Fibroblast of skin of left quadriceps (primary cell): Measurements from ENCODE around the gene MALL.
A peak's percentile ranks its signal among the peaks of the same experiment; 100 is the strongest.
"Not testable (repeated sequence)": the region's sequence is repeated elsewhere in the genome, so short reads cannot be mapped to it uniquely, and the experiment has no call there.

Source experiments
- DNase-seq, 2 experiments: peaks; one replicate each; pipeline ENCODE4 v3.0.0-alpha.2; 2013; ENCODE audit warnings: low read depth in 2 of 2

Gene MALL

DNA sequence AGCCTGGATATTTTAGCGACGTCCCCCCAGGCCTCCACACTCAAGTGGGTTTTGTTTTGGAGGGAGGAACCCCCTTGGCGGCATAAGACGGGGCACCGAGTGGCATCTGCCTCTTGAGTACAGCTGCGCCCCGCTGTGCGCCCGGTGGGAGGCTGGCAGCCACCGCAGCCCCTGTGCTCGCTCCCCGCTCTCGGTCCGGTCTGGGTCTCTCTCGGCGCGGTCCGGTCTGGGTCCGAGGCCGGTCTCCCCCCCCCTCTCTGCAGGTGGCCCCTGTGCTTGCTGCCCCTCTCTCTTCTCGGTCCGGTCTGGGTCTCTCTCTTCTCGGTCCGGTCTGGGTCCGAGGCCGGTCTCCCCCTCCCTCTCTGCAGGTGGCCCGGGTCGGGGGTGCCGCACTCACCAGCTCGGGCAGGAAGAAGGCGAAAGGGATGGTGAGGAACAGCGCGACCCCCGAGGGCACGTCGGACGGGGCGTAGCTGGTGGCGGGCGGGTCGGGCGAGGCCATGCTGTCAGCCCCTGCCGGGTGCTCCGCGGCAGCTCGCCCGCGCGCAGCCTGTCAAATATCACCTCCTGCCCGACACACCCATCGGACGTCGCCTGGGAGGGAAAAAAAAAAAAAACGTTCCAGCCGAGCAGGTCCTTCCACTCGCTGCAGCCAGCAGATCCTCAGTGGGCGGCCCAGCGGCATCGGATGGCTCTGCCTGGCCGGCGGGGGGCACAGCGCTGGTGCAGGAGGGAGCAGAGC lies at the start of gene MALL:
Gene MALL, minus strand, starts transcription at position 532 of the 742 bp plus-strand sequence. Its CDS starts 30 bp downstream, at position 502.
- DNase-seq = no peak

DNA sequence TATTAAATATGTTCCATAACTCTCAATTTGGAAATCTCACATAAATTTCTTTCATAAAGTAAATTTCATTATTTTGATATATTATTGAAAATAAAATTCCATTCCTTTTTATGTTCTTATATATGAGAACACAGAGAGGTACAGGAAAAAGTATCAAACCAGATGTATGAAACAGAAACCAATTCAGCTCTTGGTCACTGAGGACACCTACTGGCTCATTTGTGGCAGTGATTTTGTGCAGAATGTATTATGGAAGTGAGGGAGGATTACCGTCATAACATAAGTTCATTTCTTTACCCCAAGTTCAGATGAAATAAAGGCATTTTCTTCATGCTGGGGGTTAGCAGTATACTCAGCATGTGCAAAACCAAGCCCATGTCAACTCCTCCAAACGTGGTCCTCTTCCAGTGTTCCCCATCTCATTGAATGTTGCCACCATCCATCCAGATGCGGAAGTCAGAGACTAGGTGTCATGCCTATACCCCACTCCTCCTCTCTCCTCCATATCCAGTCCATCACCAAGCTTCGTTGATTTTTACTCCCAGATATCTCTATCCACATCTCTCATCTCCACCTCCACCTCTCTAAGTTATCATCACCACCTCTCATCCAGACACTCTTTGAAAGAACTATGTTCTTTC lies 41.7 kb upstream of the MALL start:
- DNase-seq = peak; percentile 44 to 45

DNA sequence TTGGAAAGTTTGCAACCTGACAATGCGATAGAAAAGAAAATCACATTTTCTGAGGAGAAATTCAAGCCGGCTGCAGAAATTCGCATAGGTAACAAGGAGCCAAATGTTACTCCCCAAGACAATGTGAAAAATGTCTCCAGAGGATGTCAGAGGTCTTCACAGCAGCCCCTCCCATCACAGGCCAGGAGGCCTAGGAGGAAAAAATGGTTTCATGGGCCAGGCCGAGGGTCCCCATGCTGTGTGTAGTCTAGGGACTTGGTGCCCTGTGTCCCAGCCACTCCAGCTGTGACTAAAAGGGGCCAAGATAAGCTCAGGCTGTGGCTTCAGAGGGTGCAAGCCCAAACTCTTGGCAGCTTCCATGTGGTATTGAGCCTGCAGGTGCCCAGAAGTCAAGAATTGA lies 39.2 kb upstream of the MALL start:
- not testable (repeated sequence) for DNase-seq

DNA sequence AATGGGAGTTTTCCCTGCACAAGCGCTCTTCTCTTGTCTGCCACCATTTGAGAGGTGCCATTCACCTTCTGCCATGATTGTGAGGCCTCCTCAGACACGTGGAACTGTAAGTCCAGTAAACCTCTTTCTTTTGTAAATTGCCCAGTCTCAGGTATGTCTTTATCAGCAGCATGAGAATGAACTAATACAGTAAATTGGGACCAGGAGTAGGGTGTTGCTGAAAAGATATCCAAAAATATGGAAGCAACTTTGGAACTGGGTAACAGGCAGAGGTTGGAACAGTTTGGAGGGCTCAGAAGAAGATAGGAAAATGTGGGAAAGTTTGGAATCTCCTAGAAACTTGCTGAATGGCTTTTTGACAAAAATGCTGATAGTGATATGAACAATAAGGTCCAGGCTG lies 38.6 kb upstream of the MALL start:
- DNase-seq = not testable (repeated sequence)

DNA sequence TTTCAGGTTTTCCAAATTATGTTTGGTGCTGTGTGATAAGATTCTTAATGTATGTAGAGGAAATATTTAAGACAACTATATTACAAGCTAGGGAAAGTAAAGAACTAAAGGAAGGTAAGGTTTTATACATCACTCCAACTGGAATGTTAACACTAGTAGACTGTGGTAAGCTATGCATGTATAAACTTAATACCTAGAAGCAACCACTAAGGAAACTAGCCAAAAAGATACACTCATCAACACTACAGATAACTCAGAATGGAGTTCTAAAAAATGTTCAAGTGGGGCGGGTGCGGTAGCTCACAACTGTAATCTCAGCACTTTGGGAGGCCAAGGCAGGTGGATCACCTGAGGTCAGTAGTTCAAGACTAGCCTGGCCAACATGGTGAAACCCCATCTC lies 37.8 kb upstream of the MALL start:
- no peak for DNase-seq

DNA sequence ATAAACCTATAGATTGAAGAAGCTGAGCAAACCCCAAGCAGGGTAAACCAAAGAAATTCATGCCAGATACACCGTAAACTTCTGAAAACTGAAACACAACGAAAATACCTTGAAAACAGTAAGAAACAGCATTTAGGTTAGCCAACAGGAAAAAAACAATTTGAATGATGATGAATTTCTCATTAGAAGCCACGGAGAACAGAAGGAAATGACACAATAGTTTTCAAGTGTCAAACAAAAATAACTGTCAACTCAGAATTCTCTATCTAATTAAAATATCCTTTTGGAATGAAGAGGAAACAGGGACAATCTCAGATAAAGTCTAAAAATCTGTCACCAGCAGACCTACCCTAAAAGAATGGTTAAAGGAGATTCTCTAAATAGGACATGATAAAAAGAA lies 37.3 kb upstream of the MALL start:
- DNase-seq = no peak

DNA sequence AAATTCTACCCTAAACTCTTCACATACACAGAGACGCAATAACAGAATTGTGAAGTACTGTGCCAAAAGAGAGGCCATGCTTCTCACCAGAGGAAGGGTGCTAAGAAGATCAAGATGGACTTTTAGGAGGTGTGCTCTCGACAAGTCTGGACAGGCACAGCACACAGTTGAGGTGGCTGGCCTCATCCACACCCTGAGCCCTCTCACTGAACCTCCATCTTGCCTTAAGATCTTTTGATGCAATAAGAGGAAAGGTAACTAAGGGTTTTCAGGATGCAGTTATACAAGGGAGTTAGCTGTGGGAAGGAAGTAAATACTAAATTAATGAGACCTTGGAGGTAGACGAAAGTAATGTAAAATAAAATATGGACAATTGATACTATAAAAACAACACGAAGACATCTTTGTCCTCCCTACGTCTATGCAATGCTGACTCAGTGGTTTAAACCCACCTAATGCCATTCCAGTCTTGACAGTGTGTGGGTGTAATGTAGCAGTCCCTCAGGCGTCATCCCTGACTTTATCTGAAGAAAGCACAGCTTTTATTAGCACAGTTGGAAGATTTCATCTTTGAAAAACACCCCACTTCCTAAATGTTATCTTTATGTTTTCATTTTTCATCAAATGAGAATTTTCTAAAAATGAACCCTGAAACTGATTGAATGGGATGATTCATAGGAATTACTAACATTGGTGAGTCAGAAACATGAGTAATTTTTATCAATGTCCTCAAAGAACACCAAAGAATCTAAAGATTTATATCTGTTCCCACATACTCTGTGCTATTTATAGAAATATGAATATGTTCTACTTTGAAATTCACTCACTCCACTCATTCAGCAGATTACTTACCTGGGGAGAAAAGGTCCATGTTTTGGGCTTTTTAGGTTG lies 34.0 kb upstream of the MALL start:
- DNase-seq = peak; percentile 48 to 54

DNA sequence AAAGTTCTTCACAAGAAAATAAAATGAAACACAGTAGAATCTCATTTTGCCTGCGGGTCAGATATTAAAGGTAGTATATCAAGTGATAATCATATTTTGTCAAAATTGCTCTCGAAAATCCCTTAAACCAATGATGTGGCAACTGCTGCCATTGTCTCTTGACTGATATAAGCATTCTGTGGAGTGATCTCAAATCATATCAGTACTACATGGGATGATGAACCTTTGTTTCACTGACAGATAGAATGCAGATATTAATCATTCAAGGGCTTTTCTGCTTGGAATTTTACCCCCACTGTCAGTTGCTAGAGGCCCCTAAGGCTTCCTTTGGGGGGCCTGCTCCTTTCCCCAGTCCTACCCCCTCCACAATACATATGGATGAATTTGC lies 31.3 kb upstream of the MALL start:
- no peak for DNase-seq

DNA sequence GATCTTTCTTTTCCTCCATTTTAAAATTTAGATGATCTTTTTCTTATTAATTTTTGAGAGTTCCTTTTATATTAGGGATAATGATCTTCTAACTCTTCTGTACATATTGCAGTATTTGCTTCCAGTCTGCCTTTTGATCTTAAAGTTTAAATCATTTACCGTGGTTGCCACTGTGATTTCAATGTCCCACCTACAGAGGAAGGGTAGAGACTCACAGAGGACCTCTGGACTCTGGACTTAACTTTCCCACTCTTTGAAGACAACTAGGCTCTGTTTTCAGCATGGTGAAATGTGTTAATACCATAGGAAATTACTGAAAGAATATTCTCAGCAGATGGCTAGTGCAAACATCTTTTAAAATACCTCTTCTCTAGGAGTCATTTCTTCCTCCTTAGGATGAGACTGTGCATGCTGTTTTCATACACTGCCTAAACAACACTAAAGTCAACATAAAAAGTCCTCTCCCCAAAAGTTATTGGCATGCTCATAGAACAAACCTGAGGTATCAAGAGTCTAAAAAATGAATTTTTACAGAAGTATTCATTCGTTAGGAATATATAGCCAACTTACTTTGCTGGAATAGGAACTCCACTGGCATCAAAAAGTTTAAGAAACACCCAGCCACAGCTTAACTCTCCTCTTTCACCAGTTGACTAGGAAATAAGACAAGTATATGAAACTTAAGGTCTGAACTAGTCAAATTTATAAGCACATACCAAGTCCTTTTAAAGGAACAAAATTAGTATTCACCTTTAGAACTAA lies 30.7 kb upstream of the MALL start:
- DNase-seq = no peak

DNA sequence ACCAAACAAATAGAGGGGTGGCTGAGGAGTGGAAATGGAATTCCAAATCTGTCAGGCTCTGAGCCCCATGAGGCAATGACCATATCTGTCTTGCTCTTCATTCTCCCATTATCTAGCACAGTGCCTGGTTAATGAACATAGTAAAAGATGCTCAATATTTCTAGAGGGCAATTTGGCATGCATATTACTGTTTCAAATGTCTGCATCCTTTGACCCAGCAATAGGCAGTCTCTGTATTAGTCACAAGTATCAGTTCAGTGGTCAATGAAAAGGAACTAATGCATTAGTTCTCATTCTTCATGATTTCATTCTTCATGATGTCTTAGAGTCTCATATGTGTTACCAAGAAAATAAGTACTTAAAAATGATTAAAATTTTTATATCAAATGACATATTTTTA lies 28.4 kb upstream of the MALL start:
- DNase-seq = no peak

DNA sequence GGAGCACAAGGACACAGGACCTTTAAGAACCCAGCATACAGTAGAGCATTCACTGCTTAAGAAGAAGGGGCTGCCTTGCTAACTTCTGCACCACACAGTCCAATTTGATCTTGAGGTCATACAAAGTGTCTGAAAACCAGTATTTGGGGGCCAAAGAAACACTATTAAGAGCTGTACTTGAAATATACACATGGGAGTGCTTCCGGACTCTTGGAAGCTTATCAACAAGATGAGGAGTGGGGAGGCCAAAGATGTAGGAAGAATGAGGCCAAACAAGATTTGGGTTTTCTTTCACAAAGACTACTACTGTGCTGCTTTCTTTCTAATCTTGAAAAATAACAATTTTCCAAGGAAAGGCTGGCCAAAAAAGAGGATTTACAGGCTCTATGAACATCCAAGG lies 24.8 kb upstream of the MALL start:
- DNase-seq = no peak

DNA sequence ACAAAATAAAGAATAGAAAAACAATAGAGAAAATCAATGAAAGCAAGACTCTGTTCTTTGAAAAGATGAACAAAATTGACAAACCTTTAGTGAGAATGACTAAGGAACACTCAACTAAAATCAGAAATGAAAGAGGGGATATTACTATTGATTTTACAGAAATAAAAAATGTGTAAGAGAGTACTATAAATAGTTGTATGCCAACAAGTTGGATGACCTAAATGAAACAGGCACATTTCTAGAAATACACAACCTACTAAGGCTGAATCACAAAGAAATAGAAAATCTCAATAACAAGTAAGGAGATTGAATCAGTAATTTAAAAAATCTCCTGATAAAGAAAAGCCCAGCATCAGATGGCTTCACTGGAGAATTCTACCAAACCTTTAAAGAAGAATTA lies 18.4 kb upstream of the MALL start:
- DNase-seq = no peak

DNA sequence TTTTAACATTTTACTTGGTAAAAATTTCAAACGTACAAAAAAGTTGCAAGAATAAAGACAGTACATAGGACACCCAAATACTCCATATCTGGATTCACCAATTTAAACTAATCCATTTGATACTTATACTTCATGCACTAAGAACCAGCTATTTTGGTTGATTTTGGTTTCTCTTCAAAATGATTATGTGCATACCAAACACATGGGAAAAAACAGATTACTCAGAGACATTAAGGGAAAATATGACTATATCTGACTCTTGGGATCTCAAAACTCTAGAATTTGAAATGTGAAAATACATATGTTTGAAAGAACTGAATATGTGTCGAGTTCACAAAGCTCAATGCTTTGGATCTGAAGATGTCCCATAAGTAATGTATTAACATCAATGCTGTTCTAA lies 15.5 kb upstream of the MALL start:
- DNase-seq = no peak

DNA sequence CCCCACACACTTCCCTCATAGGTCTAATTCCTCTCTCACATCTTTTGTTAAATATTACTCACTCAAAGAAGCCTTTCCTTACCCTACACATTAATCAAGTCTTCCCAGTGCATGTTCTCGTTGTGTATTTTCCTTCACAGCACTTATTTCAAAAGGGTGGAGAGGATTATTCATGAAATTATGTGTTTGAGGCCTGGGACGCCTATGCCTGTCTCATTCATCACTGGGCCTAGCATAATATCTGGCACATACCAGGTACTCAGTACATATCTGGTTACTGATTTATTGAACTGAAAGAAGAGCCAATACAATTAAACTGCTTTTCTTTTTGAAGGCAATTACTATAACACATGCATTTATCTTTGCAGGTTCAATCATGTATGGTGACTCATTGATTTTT lies 15.1 kb upstream of the MALL start:
- no peak for DNase-seq

DNA sequence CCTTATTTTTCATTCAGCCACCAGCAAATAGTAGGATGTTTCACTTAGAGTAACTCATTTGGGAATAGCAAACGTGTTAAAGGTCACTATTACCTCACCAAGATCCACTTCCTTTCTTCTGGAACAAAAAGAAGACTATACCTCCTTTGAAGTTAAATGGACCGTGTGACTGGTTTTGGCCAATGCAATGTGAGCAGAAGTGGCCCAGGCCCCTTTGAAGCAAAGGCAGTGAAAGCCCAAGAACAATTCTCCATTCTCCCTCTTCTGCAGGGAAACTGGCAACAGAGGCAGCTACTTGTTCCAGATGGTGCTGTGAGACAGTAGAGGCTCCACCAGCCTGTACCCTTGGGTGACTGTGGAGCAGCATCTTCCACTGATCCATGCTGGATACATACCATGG lies 11.3 kb upstream of the MALL start:
- no peak for DNase-seq

DNA sequence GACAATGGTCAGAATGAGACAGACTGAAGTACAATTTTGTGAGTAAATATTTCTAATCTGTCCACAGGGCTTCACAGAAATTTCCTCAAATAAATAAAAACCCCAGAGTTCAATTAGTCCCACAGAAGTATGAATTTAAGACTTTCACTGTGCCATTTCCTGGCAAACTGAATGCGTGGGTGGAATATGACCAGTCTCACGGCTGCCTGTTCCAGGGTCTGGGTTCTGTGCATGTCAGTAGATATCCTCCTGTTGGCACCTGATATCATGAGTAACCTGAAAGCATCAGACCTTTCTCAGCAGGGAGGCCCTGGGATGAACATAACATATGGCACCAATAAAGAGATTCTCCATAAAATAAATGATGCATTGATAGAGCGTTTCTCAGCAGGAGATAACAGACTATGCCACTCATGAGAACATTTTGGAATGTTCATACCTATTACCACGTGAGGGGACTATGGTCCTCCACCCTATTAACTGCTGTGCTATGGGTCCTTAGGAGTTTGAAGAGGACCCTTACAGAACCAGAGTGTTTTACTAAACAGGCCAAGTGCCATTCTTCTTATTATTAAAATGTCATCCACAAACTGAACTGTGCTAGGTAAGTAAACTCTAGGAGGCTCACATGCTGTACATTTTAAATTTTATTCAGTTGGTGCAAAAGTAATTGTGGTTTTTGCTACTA lies 10.6 kb upstream of the MALL start:
- DNase-seq = no peak

DNA sequence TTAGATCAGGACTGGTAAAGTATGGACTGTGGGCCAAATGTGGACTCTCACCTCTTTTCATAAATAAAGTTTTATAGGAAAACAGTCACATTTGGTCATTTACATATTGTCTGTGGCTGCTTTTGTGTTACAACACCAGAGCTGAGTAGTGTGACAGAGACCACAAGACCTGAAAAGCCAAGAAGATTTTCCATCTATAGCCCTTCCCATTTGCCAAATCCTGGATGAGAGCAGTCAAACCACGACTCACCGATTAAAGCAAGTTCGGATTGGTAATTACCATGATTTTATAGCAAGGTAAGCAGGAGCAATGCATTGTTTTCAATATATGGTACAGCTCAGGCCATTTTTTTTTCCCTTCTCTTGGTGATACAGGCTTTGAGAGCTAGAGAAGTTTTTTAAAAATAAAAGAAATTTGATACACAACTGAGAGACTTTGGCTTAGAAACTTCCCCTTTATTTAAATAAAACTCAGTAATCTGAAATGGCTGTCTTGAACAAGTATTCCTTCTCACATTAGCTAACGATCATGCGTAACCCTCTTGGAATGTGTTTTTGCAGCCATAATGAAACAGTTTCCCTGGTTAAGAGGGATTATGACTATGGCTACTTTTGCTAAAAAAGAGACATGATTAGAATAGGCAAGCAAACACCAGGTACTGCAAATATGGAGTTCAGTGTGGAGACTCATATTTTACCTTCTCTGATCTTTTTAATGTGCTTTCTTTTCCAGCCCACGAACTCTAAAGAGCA lies 9.5 kb upstream of the MALL start:
- DNase-seq = peak in 1 of 2 experiments; percentile 30

DNA sequence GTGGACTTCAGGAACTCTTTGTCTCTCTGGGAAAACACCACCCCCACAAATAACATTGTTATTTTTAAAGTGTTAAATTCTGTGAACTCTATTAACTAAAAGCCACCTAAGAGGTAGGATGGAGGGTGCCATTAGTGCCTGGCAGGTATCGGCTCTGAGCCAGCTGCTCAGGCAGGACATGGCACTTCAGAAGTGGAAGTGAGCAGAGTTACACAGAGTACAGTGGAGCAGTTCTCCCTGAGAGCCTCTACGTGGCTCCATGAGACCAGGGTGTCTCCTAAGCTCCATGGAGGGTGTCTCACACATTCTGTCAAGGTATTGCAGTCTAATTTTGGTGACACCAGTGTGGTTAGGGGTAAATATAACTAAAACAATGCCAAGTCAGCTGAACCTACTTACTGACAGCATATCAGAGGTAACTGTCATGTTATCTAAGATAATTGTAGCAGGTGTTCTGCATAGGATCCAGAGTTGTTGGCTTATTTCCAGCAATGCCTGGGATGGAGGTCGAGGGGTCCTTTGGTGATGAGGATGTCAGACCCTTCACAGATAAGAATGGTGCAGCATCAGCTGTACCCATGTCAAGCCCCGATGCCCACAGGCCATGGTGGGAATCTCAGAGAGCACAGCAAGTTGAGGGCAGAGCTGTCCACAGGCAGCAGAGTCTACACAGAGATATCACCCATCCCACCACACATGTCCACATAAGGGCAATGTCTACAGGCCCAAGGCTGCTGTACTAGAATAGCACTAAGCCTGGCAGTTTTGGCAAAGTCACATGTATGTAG lies 8.6 kb upstream of the MALL start:
- no peak for DNase-seq

DNA sequence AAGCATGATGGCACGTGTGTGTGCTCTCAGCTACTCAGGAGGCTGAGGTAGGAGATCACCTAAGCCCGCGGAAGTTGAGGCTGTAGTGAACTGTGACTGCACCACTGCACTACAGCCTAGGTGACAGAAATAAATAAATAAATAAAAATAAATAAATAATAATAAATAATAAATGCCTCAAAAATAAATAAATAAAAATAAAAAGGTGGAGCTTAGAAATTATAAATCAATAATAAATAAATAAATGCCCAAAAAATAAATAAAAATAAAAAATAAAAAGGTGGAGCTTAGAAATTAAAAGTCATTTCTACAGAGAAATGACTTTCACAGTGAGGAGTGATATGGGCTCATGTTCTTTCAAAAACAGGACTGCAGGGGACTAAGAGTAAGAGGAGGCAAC lies 6.0 kb upstream of the MALL start:
- DNase-seq = no peak

DNA sequence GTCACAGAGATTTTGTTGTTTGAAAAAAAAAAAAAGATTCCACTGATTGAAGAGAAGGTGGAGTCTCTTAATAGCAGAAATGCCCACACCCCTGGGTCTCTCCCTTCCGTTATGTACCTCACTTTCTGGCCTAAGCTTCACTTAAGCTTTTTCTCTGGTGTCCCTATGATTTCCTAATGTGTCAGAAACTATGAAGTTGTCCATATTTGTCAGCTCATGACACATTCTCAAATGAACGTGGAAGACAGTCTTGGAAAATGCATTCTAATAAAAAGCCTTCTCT lies 5.4 kb upstream of the MALL start:
- no peak for DNase-seq
